NB4 (cell line): Measurements from ENCODE around the gene SV2C.

ENCODE experiments used
- POLR2A ChIP-seq: IDR thresholded peaks from 2 replicates; pipeline ENCODE4 v1.6.1; 2011; ENCODE audit warnings: mild to moderate bottlenecking; ENCODE audit not compliant: insufficient read length; ENCODE audit errors: extremely low read depth
- TF ChIP-seq, protein P1 (sequence below): IDR thresholded peaks from one replicate; pipeline ENCODE4 v1.5.1; 2012; ENCODE audit warnings: low read depth, low read length

DNA sequence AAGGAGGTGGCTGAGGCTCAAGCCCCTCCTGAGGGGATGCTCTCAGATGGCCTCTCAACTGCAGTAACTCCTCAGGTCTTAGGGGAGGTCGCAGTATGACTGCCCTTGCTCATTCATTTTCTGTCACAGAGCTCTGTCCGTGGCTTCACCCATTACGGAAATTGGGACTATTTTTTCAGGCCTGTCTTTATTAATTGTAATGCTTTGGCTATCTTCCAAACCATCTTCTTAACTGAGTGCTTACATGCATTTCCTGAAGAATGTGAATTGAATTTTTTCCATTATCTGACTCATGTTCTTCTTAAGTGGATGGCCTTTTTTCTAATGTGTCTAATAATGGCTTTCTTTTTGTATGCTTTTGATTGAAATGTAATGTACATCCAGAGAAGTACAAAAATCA lies 36.4 kb upstream of the SV2C start:
- no peak for TF ChIP-seq POLR2A
- TF ChIP-seq, protein P1, sequence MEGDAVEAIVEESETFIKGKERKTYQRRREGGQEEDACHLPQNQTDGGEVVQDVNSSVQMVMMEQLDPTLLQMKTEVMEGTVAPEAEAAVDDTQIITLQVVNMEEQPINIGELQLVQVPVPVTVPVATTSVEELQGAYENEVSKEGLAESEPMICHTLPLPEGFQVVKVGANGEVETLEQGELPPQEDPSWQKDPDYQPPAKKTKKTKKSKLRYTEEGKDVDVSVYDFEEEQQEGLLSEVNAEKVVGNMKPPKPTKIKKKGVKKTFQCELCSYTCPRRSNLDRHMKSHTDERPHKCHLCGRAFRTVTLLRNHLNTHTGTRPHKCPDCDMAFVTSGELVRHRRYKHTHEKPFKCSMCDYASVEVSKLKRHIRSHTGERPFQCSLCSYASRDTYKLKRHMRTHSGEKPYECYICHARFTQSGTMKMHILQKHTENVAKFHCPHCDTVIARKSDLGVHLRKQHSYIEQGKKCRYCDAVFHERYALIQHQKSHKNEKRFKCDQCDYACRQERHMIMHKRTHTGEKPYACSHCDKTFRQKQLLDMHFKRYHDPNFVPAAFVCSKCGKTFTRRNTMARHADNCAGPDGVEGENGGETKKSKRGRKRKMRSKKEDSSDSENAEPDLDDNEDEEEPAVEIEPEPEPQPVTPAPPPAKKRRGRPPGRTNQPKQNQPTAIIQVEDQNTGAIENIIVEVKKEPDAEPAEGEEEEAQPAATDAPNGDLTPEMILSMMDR = no peak
